HG02870 (cell line): ENCODE data around the gene GSTM1.

ENCODE experiments used
- ATAC-seq: cut with Tn5 transposase; IDR thresholded peaks from one replicate; pipeline ENCODE4 v1.9.1; 2021; ENCODE audit warnings: mild to moderate bottlenecking, moderate library complexity; ENCODE audit not compliant: unreplicated experiment

Gene GSTM1

DNA sequence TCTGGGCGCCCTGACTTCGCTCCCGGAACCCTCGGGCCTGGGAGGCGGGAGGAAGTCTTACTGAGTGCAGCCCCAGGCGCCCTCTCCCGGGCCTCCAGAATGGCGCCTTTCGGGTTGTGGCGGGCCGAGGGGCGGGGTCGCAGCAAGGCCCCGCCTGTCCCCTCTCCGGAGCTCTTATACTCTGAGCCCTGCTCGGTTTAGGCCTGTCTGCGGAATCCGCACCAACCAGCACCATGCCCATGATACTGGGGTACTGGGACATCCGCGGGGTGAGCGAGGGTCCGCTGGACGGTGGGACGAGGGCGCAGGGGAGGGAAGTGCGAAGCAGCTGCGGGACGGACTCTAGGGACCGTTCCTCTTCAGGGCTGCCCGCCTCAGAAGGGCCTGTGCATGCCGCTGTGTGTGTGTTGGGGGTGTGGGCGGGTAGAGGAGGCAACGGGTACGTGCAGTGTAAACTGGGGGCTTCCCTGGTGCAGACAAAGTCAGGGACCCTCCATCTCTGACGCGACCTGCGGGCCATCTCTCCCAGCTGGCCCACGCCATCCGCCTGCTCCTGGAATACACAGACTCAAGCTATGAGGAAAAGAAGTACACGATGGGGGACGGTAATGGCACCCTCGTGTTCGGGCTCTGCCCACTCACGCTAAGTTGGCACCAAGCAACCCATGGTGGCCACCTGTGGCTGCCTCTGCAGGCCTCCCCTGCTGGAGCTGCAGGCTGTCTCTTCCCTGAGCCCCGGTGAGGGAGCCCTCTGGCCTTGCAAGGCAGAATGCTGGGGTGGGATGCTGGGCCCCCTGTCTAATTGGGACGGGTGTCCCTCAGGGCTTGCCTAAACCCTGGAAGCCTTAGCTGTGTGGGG is at the start of gene GSTM1:
Gene GSTM1, plus strand, starts transcription at position 177 of the 859 bp plus-strand sequence. Its CDS starts 57 bp downstream, at position 234.
- no peak for ATAC-seq

DNA sequence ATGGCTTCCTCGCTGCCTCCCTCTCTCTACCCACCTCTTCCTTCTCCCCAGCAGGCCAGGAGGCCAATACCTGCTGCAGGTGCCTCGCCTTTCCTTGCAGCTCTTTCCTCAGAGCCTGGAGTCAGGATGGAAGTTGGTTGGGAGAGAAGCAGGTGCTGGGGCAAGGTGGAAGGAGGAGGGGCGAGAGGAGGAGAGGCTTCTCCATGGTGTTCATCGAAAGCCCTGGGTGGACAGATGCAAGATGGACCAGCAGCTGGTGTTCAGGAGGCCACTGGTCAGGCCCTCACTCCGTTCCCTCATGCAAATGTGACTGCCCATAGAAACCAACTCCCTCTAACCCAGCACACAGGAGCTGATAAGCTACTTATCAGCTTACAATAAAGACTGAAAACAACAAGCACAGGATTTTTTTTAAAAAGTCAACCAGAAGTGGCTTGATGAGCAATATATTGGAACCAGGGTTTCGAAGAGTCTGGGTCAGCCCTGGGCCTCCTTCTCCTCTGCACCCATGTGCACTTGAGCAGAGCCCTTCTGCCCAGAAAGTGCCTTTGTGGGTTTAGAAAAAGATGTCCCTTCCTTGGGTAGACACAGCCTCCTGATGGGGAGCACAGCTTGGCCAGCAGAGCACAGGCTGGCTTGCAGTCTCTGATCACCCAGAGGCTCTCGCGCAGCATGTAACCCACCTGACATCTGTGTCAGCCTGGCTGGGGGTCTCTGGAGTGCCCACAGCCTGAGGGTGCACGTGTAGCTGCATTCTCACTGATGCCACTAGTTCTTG is 48.4 kb upstream of the GSTM1 start:
- no peak for ATAC-seq

DNA sequence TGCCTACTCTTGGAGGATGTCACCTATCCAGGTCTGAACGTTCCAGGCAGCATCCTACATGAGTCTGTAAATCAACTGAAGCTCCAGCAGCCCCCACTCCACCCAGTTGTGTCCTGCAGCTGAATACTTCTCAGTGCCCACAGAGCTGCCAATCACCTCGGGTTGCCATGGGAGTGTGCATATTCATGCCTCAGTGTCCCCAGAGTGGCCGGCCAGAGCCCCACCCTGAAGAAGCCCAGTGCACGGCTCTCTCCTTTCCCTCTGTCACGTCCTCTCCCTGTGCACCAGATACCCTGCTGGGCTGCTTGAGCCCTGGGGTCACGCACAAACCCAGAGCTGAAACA is 47.8 kb upstream of the GSTM1 start:
- no peak for ATAC-seq

DNA sequence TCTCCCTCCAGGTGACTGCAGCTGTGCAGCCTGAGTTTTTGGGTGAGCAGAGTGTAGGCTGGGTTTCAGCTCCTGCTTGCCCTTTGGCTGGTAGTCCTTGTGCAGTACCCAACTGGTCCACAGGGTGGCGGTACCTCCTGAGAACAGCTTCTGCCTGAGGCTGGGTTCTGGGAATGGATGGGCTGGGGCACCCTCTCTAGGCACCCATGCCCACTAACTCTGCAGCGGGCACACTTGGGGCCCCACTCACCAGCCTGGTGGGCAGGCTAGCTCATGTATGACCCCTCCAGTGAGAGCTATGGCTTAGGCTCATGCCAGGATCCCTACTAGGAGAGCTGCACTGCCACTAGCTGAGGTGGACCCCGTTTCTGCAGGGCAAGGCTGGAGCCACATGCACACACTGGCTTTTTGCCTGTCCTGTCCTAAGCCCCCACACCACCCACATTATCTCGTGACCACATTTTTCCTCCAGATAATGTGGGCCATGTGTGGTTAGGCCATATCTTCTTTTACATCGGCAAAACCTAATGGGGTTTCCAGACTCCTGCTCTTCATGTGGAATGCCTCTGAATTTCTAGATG is 47.2 kb upstream of the GSTM1 start:
- no peak for ATAC-seq

DNA sequence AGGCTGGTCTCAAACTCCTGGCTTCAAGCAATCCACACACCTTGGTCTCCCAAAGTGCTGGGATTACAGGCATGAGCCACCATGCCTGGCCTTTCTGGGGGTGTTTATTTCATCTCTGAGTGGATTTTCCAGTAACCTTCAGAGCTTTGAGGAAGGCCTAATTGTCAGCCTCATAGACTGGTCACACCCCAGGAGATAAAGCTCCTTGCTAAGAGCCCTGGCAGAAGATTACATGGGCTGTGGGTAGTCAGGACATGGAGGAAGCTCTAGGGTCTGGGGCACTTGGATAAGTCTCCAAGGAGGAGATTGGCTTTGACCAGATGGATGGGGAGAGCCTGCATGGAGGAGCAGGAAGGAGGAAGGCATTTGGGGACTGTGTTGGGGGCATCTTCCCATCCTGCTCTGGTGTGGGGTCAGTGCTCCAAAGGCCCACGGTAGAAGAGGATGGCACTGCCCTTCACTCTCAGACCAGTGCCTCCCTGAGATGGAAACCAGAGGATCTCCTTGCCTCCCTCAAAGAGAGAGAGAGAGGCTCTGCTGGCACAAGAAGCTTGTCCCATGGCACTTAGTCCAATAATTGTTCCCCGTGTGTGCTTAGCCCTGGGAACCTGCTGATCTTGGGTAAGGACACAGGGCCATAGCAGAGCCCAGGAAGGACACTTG is 46.4 kb upstream of the GSTM1 start:
- no peak for ATAC-seq

DNA sequence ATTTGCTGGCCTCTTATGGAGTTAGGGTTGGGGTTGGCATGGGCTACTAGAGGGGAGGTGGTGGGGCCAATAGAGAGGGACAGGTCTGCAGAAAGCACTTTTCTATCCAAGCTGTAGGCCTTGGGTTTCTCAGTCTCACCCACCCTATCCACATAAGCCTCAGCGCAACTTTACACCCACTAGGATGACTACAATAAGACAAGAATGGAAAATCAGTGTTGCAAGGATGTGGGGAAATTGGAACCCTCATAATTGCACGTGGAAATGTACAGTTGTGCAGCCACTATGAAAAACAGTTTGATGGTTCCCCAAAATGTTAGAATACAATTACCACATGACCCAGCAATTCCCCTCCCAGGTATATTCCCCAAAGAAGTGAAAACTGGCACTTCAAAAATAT is 45.8 kb upstream of the GSTM1 start:
- ATAC-seq: no peak

DNA sequence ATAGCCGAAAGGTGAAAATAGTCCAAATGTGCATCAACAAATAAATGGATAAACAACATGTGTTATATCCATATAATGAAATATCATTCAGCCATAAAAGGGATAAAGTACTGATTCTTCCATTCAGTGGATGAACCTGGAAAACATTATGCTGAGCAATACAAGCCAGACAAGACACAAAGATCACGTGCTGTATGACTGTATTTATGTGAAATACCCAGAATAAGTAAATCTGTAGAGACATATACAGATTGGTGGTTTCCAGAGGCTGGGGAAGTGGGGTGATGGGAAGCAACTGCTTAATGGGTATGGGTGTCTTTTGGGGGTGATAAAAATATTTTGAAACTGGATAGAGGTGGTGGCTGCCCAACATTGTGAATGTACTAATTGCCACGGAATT is 45.0 kb upstream of the GSTM1 start:
- ATAC-seq: no peak

DNA sequence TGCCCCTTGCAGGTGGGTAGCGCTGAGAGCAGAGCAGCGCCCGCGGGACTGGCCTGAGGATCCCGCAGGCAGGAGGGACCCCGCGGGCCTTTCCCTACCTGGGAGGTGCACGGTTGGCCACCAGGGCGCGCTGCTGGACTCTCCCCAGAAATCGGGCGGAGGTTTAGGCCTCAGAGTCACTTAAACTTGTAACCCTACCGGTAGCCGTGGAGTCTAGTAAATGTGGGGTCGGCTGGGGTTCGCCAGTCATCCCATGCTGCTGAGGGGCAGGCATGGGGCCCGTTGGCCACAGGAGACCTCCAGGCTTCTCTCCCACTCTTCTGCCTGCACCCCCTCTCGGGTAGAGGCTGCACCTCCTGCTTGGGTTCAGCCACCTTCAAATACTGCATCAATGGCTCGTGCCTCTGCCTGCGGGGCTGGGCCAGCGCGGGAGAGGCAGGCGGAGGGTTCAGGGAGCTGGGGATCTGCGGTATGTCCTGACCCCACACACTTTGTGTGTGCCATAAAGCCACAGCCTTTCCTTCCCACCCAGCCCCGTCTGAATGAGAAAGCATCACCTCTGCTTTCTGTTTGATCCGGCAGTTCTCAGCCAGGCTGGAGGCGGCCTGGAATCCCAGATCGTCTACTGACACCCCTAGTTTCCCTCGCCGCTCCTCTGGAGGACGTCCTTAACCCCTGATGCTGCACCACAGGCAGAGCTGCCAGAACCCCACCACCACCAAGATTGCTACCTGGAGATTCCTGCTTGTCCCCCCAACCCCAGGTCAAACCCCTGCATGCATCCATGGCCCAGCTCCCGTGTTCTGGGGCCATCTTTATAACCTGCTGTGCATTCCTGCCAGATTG is 44.0 kb upstream of the GSTM1 start:
- peak; percentile 77 for ATAC-seq

DNA sequence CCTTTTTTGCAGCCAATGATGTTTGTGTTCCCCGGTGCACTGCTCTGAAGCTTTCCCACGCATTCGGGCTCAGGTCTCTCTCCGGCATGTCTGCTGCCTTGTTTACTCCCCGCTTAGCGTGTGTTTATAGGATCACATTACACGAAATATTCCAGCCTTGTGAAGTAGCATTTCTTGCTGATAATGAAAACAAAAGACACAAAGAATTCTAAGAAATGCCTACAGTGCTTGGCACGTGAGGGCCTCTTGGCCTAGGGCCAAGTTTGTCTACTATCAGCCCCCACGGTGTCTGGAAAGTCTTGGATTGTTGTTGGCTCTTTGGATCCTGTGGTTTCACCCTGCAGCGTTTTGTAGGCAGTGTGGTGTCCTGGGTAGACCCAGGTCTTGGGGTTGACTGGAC is 42.9 kb upstream of the GSTM1 start:
- no peak for ATAC-seq

DNA sequence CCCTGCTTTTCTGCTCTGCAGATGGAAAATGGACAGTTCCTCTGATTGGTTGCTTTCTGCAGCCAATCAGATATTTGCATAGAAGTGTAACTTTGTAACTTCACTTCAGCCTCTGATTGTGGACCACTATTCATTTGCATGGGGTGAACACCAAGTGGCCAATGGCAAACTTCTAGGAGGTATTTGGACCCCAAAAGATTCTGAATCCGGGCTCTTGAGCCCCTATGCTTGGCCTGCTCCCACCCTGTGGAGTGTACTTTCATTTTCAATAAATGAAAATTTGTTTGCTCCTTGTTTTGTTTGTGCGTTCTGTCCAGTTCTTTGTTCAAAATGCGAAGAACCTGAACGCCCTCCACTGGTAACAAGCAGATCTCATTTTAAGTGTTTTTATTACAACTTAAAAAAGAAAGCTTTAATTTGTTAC is 38.1 kb upstream of the GSTM1 start:
- no peak for ATAC-seq

DNA sequence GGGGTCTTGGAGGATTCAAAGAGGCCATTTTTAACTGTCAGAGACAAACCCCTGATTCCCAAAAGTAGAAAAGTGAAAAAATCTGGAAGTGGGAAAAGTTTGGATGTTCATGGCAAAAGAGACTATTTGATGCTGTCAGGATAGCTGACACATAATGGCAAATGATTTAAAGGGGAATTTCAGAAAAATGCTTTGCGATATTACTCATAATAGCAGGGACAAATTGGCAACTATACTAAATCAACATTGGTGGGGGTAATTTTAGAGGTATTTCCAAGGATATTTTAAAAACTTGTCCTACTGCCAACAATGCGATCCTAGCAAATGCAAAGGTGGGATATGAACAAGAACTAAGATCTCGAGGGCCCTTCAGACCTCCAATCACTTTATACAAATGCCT is 37.0 kb upstream of the GSTM1 start:
- no peak for ATAC-seq

DNA sequence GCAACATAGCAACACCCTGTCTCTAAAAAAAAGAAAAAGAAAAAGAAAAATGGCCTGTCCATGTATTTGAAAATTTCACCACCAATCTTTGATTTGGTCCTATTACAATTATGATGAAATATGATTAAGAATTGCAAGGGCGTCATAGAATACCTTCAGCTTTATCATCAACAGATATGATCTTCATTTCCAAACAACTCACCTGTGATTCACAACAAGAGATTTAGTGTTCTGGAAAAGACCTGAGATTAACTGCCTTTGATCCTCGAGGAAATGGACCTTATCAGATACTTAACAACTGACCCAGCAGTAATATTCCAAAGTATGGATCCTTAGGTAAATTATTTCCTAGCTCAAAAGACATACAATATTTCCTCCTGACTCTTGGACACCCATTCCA is 35.2 kb upstream of the GSTM1 start:
- ATAC-seq: no peak

DNA sequence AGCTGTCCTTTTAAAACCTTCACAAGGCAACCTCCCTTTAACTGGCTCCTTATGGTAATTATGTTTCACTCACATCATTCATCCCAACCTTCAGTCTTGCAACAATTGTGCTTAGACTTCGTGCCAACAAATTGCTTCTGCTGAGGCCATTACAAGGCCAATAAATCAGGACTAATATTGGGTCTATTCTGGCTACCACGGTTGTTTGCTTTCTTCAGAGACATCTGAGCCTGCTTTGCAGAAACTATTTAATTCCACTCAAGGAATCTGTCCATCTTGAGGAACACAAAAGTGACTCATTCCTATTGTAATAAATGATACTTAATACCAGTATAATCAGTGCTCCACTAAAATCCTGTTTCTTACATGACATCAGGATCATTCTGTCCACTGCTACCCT is 34.3 kb upstream of the GSTM1 start:
- ATAC-seq: no peak

DNA sequence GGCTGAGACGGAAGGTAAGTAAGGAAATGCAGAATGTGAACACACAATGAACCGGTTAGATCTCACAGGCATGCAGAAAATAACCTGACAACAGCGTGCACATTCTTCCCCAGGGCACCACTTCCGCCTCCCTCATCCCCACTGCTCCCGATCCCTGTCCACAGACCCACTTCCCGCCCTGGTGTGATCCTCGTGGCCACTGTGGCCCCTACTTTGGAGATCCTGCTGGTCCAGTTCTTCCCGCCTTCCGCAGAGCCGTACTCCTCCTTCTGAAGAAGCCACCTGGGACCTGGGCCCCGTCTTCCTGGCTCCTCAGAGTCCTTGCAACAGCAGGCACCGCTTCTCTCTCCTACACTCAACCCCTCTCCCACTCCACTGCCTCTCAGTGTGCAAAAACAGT is 33.1 kb upstream of the GSTM1 start:
- ATAC-seq: no peak

DNA sequence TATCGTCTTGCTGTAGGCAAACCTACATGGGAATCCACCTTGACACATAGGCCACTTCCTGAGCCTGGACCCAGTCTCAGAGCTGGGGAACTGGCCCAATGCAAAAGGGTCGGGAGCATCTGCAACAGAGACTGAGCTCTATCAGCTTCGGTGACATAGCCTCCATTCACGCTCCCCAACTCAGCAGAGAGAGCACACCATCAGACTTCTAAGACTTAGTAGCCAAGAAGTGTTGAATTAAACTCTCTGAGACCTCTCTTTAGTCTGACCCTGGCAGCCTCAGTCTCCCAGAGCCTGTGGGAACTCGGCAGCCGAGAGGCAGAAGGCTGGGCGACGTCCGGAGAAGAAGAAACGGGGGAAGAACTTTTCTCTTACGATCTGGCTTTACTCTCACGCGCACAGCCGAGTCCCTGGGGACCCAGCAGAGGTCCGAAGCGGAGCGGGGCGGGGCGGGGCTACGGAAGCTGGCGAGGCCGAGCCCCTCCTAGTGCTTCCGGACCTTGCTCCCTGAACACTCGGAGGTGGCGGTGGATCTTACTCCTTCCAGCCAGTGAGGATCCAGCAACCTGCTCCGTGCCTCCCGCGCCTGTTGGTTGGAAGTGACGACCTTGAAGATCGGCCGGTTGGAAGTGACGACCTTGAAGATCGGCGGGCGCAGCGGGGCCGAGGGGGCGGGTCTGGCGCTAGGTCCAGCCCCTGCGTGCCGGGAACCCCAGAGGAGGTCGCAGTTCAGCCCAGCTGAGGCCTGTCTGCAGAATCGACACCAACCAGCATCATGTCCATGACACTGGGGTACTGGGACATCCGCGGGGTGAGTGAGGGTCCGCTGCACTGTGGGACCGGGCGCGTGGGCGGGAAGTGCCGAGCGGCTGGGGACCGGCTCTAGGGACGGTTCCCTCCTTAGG is 31.8 kb upstream of the GSTM1 start, which contains the start of gene GSTM4:
Gene GSTM4, plus strand, starts transcription at position 485 of the 905 bp plus-strand sequence. Its CDS starts 291 bp downstream, at position 776.
- ATAC-seq: peak; percentile 89

DNA sequence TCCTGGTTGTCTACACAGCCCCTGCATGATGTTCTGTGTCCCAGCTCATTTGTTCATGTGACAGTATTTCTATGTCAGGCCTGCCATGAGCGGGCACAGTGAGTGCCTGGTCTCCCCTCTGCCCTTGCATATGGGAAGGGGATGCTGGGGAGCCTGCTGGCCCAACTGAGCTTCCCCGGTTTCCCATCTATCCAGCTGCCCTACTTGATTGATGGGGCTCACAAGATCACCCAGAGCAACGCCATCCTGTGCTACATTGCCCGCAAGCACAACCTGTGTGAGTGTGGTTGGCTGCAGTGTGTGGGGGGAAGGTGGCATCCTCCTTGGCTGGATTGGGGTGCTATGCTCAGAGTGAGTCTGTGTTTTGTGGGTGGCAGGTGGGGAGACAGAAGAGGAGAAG is 30.2 kb upstream of the GSTM1 start:
- ATAC-seq: no peak

DNA sequence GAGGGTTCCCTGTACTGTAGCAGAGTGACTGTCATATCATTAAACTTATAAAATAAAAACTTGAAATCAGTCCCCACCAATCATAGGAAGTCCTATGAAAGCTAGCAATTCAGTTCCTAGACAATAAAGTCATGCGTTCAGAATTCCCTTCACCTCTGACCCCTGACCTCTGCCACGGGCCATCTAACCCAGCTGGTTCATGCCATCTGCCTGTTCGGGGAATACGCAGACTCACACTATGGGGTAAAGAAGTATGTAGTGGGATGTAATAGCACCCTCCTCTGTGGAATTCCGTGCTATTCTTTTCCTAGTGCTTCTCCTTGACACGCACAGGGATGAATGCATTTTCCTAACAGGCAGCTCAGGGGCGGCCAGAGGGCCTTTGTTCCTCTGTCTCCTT is 29.6 kb upstream of the GSTM1 start:
- no peak for ATAC-seq

DNA sequence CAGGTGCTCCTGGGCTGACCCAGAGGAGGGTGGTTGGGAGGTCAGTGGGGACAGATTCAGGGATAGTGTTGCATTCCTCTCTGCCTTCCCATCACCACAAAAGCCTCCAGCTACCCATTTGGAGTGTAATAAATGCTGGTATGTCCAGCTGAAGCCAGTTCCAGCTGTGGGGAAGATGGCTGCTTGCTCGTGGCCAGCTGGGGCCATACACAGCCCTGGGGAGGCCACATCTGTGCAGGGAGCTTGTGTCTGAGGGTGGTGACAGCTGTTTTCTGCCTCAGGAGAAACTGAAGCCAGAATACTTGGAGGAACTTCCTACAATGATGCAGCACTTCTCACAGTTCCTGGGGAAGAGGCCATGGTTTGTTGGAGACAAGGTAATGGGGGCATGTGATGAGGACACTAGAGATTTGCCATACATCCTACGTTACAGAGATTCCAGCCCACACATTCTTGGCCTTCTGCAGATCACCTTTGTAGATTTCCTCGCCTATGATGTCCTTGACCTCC is 29.0 kb upstream of the GSTM1 start:
- no peak for ATAC-seq

DNA sequence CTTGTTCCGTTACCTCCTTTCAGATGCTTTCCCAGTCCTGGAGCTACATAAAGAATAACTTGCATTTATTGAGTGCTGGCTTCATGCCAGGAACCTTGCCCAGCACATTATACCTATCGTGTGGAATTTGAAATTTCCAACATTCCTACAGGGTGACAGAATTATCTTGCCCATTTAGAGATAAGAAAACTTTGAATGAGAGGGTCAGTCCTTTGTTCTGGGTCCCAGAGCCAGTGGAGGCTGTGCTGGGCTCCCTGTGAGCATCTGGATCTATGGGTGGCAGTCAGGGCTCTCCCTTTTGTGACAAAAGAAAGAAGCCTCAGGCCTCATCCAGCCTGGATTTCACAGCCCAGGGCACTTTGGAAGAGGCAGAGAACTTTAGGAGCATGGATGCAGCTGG is 28.5 kb upstream of the GSTM1 start:
- ATAC-seq: no peak
